HCT116 (cell line): ENCODE results near the gene TET3. TPM values are rescaled to one million over a fixed set of nuclear protein-coding genes. Genes with fewer than 3 reads are reported as not detected.

ENCODE experiments used
- ATAC-seq: fragments of 200-7000 bp; cut with Tn5 transposase; 2 replicates; pipeline ENCODE4 v1.9.1; 2020; ENCODE audit warnings: mild to moderate bottlenecking, moderate library complexity
- BruUV-seq: library from RNA; stranded (reverse); fragments of 400-500 nt; replicated peaks from 2 replicates; lab custom pipeline; 2021; lab: Mats Ljungman, UMichigan
- CTCF ChIA-PET: fragments of 300-600 bp; sonication (Branson Sonifier 250); formaldehyde crosslinking; loops from one replicate; lab custom pipeline; 2021; ENCODE audit warnings: antibody characterized with exemption; lab: Charles Lee
- POLR2A ChIA-PET: fragments of 300-600, 350-600 bp; sonication (Branson Sonifier 250); formaldehyde crosslinking; loops from one replicate; lab custom pipeline; 2021; ENCODE audit warnings: antibody characterized with exemption; lab: Charles Lee
- RAD21 ChIA-PET, 2 experiments: fragments of 300-600 bp; sonication (Branson Sonifier 250); formaldehyde crosslinking; loops; one replicate each; lab custom pipeline; 2023; ENCODE audit warnings: low total read pairs in 2 of 2; ENCODE audit not compliant: uncharacterized antibody in 2 of 2, unreplicated experiment in 2 of 2, low non-redundant PET in 1 of 2; lab: Charles Lee
- DNase-seq: peaks from one replicate; pipeline ENCODE4 v3.0.0-alpha.2; 2010; ENCODE audit warnings: low read depth, low spot score
- H2AFZ ChIP-seq: fragments of 200-600 bp; shearing (Covaris generic), sonication (generic); 2 replicates; pipeline ENCODE4 v1.6.1; 2017; ENCODE audit warnings: low read depth, mixed run types, mixed read lengths, antibody characterized with exemption, low read length; ENCODE audit not compliant: poor library complexity, severe bottlenecking
- H3K27ac ChIP-seq: 2 replicates; pipeline ENCODE4 v1.5.1; 2012; ENCODE audit warnings: low read depth, low read length
- H3K27me3 ChIP-seq: fragments of 200-600 bp; sonication (generic); 2 replicates; pipeline ENCODE4 v1.6.1; 2016; ENCODE audit warnings: mixed run types, low read length, mixed read lengths; ENCODE audit not compliant: insufficient read depth
- H3K36me3 ChIP-seq, 2 experiments: fragments of 200-500 bp in 1 of 2; fragments of 200-600 bp in 1 of 2; sonication (Bioruptor generic) in 1 of 2; sonication (generic) in 1 of 2; 2 replicates each; pipeline versions ENCODE4 v1.5.1 to v1.6.1; 2014 to 2016; ENCODE audit warnings: low read length in 2 of 2, inconsistent platforms in 1 of 2, mixed read lengths in 1 of 2, mixed run types in 1 of 2; ENCODE audit not compliant: insufficient read depth in 2 of 2, control insufficient read depth in 1 of 2
- H3K4me1 ChIP-seq, 2 experiments: fragments of 200-600 bp in 1 of 2; sonication (generic) in 1 of 2; 2 replicates each; pipeline versions ENCODE4 v1.5.1 to v1.6.1; 2012 to 2017; ENCODE audit warnings: low read length in 2 of 2, inconsistent platforms in 1 of 2, mild to moderate bottlenecking in 1 of 2, mixed read lengths in 1 of 2, mixed run types in 1 of 2, moderate library complexity in 1 of 2; ENCODE audit not compliant: insufficient read depth in 2 of 2, control insufficient read depth in 1 of 2
- H3K4me2 ChIP-seq: fragments of 200-600 bp; sonication (generic); 2 replicates; pipeline ENCODE4 v1.6.1; 2017; ENCODE audit warnings: mixed run types, low read length, mixed read lengths
- H3K4me3 ChIP-seq, 2 experiments: fragments of 200-600 bp in 1 of 2; sonication (generic) in 1 of 2; replicated peaks in 1 of 2; 2 replicates each; pipeline ENCODE4 v1.5.1; 2011 to 2016; ENCODE audit warnings: low read length in 2 of 2, control low read depth in 1 of 2, low read depth in 1 of 2, mild to moderate bottlenecking in 1 of 2, mixed read lengths in 1 of 2, mixed run types in 1 of 2
- H3K79me2 ChIP-seq: fragments of 200-600 bp; sonication (generic); 2 replicates; pipeline ENCODE4 v1.6.1; 2017; ENCODE audit warnings: mild to moderate bottlenecking, mixed run types, low read length, moderate library complexity, mixed read lengths; ENCODE audit not compliant: insufficient read depth
- H3K9ac ChIP-seq: fragments of 200-600 bp; sonication (generic); 2 replicates; pipeline ENCODE4 v1.6.1; 2016; ENCODE audit warnings: low read length, mixed read lengths
- H3K9me2 ChIP-seq: fragments of 200-600 bp; sonication (generic), shearing (Covaris generic); 2 replicates; pipeline ENCODE4 v1.6.1; 2017; ENCODE audit warnings: mixed run types, mild to moderate bottlenecking, moderate library complexity; ENCODE audit not compliant: insufficient read depth
- H3K9me3 ChIP-seq, 2 experiments: fragments of 200-500 bp in 1 of 2; fragments of 200-600 bp in 1 of 2; sonication (Bioruptor generic) in 1 of 2; sonication (generic) in 1 of 2; 2 replicates each; pipeline ENCODE4 v1.6.1; 2014 to 2017; ENCODE audit warnings: low read length in 2 of 2, mixed read lengths in 2 of 2, inconsistent platforms in 1 of 2, low read depth in 1 of 2, mild to moderate bottlenecking in 1 of 2, mixed run types in 1 of 2, moderate library complexity in 1 of 2; ENCODE audit not compliant: control insufficient read depth in 1 of 2, insufficient read depth in 1 of 2
- H4K20me1 ChIP-seq: fragments of 200-600 bp; sonication (generic), shearing (Covaris generic); 2 replicates; pipeline ENCODE4 v1.6.1; 2017; ENCODE audit warnings: mixed run types, mild to moderate bottlenecking, moderate library complexity; ENCODE audit not compliant: insufficient read depth
- CBX3 ChIP-seq: IDR thresholded peaks from 2 replicates; pipeline ENCODE4 v1.6.1; 2012; ENCODE audit warnings: low read depth
- CTCF ChIP-seq, 3 experiments: fragments of 200-600 bp in 1 of 3; sonication (generic) in 1 of 3; IDR thresholded peaks in 2 of 3; conservative IDR thresholded peaks in 1 of 3; 2 replicates each; pipeline ENCODE4 v1.5.1; 2012 to 2017; ENCODE audit warnings: low read depth in 2 of 3, low read length in 2 of 3, antibody characterized with exemption in 1 of 3, borderline replicate concordance in 1 of 3, control low read depth in 1 of 3, mild to moderate bottlenecking in 1 of 3, mixed read lengths in 1 of 3, mixed run types in 1 of 3, moderate library complexity in 1 of 3; ENCODE audit not compliant: insufficient read depth in 1 of 3
- FOSL1 ChIP-seq: IDR thresholded peaks from 2 replicates; pipeline ENCODE4 v1.6.1; 2012; ENCODE audit warnings: low read depth
- JUND ChIP-seq: IDR thresholded peaks from 2 replicates; pipeline ENCODE4 v1.6.1; 2012
- POLR2A ChIP-seq: IDR thresholded peaks from 2 replicates; pipeline ENCODE4 v1.7.0; 2011; ENCODE audit warnings: borderline replicate concordance; ENCODE audit not compliant: insufficient read depth, insufficient read length; ENCODE audit errors: extremely low read depth
- POLR2AphosphoS5 ChIP-seq: IDR thresholded peaks from 2 replicates; pipeline ENCODE4 v1.6.1; 2011; ENCODE audit warnings: mild to moderate bottlenecking, low read depth, low read length, moderate library complexity
- SIN3A ChIP-seq: IDR thresholded peaks from 2 replicates; pipeline ENCODE4 v1.6.1; 2012; ENCODE audit warnings: low read depth
- YY1 ChIP-seq: IDR thresholded peaks from 2 replicates; pipeline ENCODE4 v1.6.1; 2011; ENCODE audit warnings: low read length, low read depth, moderate library complexity, mild to moderate bottlenecking; ENCODE audit not compliant: insufficient replicate concordance; ENCODE audit errors: extremely low read depth
- ZNF274 ChIP-seq: fragments of 200-500 bp; sonication (Bioruptor generic); IDR thresholded peaks from 2 replicates; pipeline ENCODE4 v1.6.1; 2014; ENCODE audit warnings: mild to moderate bottlenecking, low read depth, low read length, inconsistent platforms
- intact Hi-C: fragments of 100-400 bp; cut with micrococcal nuclease; formaldehyde crosslinking; loops from 2 replicates; pipeline ENCODE4 v1.10.0; 2022
- total RNA-seq: library from RNA; stranded (reverse); gene quantifications from one replicate; pipeline ENCODE4 v1.2.1, GENCODE V29; 2021; ENCODE audit not compliant: unreplicated experiment

Gene TET3
- total RNA-seq, 1 experiment from 2014 or later, result 15.4 TPM

DNA sequence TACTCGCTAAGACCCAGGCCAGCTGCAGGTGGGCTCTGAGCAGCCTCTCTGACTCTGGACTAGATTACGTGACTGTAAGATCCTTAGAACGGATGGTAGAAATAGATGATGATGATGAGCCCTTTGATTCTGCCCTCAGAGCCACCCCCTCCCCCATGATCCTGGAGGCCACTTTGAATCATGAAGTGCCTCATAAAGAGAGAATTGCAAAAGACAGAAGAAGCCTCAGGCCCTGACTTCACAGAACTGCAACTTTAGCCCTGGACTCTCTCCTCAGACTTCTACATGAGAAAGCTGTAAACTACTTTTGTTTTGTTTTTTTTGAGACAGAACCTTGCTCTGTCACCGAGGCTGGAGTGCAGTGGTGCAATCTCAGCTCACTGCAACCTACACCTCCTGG lies 15.4 kb upstream of the TET3 start:
- Histone ChIP-seq H2AFZ (no peak overlapping the region), H3K27me3 (no peaks in the 10 kb centered on the region), H3K27ac (no peak overlapping the region), H3K9me2 (no peaks in the 10 kb centered on the region), H3K9ac (no peak overlapping the region), H3K36me3 (0 out of 4 replicates have a peak, but pooled peaks cover 0 to 2% of the 10 kb centered on the region in 2 experiments), H3K79me2 (no peaks in the 10 kb centered on the region), H3K4me1 (0 out of 4 replicates have a peak, but pooled peaks cover 0 to 2% of the 10 kb centered on the region in 2 experiments), H4K20me1 (no peaks in the 10 kb centered on the region), H3K4me3 (no peak overlapping the region), H3K9me3 (no peaks in the 10 kb centered on the region), H3K4me2 (no peak overlapping the region)
- no peak for DNase-seq
- intact Hi-C loops, result no loop called here
- CTCF ChIA-PET, result no interaction called here
- no TSS peak for BruUV-seq
- POLR2A ChIA-PET, result interaction anchor here (0.6 kb wide), 1 partner anchor 9 kb away, joined by 3 read pairs; no protein-coding TSS in a partner anchor
- RAD21 ChIA-PET, result no interaction called here
- ATAC-seq, result no peak
- TF ChIP-seq POLR2AphosphoS5 (no peak), ZNF274 (no peak), CTCF (IDR thresholded peaks at IDR 0.05 in 2 of 3, conservative IDR thresholded peaks at IDR 0.05 in 1 of 3; ENCODE audit: borderline replicate concordance in 1 of 3, insufficient read depth in 1 of 3, low read depth in 2 of 3, low read length in 2 of 3) (no peak), JUND (no peak), FOSL1 (no peak), CBX3 (no peak), YY1 (no peak), SIN3A (no peak), POLR2A (no peak)
